ENCODE results near the gene ARL9.

The ARL9 gene

DNA sequence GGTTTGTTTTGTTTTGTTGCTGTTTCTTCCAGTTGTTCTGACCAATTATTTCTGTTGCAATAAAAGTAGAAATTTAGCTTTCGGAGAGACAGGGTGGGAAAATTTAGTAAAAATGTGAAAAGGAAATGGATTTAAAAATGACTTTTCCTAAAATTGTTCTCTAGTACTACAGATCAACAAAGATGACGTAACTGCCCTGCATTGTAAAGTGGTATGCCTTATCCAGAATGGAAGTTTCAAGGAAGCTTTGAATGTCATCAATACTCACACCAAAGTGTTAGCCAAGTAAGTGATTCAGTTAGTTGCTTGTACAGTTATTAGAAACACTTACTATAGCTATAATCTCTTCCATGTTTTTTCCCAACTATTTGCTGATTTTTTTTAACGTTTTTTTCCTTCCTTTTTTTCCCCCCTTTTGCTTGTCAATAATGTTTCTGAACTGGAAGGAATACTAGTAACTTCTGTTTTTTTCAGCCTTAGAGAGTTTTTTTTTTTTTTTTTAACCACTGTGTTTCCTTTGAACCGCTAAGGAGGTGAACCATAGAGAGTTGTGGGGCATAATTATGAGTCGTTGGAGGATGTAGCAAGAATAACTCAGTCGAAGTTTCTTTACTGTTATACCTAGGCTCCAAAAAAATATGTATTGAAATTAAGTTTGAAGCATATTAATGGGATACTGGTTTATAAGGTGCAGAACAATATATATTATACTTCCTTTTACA lies 35.9 kb upstream of the ARL9 start:
- H3K4me3 ChIP-seq (ENCODE audit: low read length): peak overlapping the region; percentile 88
- peak; percentile 7 for DNase-seq (ENCODE audit: low read depth)

GRCh38 chr4:56475917-56476316 lies 29.7 kb upstream of the ARL9 start:
- H3K9me3 ChIP-seq (ENCODE audit: control insufficient read depth, low read length): no peaks in the 10 kb centered on the region
- H3K4me3 ChIP-seq (ENCODE audit: low read length): no peak overlapping the region
- H3K4me1 ChIP-seq (ENCODE audit: control insufficient read depth, insufficient read depth, low read length): no peaks in the 10 kb centered on the region
- DNase-seq (ENCODE audit: low read depth): no peak
- no peak overlapping the region for H3K9ac ChIP-seq (ENCODE audit: low read length)
- no peaks in the 10 kb centered on the region for H3K27me3 ChIP-seq (replicated peaks; ENCODE audit: control insufficient read depth, insufficient read depth, low read length)
- H3K36me3 ChIP-seq (ENCODE audit: control insufficient read depth, insufficient read depth, low read length, severe bottlenecking): peaks cover 94% of the 10 kb centered on the region

More for the DNA sequence above, 35.9 kb upstream of the ARL9 start:
- H3K4me1 ChIP-seq (ENCODE audit: control insufficient read depth, insufficient read depth, low read length): peaks cover 29% of the 10 kb centered on the region
- H3K36me3 ChIP-seq (ENCODE audit: control insufficient read depth, insufficient read depth, low read length, severe bottlenecking): peaks cover 35% of the 10 kb centered on the region
- H3K27me3 ChIP-seq (replicated peaks; ENCODE audit: control insufficient read depth, insufficient read depth, low read length): no peaks in the 10 kb centered on the region
- no peak overlapping the region for H3K9ac ChIP-seq (ENCODE audit: low read length)
- H3K9me3 ChIP-seq (ENCODE audit: control insufficient read depth, low read length): no peaks in the 10 kb centered on the region

DNA sequence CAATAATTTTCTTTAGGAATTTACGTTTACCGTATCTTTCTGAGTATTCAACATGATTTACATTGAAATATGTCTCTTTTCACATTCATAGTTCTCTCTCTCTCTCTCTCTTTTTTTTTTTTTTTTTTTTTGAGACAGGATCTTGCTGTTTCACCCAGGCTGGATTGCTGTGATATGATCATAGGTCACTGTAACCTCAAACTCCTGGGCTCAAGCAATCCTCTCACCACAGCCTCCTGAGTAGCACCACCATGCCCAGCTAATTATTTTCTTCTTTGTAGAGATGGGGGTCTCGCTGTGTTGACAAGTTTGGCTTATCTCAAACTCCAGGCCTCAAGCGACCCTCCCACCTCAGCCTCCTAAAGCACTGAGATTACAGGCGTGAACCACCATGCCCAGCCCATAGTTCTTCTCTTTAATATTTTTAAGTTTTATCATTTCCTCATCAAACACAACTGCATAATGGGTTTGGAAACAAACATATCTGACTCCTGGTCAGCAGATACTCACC lies 28.3 kb upstream of the ARL9 start:
- H3K9me3 ChIP-seq (ENCODE audit: control insufficient read depth, low read length): no peaks in the 10 kb centered on the region
- no peaks in the 10 kb centered on the region for H3K4me1 ChIP-seq (ENCODE audit: control insufficient read depth, insufficient read depth, low read length)
- no peak for DNase-seq (ENCODE audit: low read depth)
- H3K4me3 ChIP-seq (ENCODE audit: low read length): no peak overlapping the region
- H3K36me3 ChIP-seq (ENCODE audit: control insufficient read depth, insufficient read depth, low read length, severe bottlenecking): peaks cover 86% of the 10 kb centered on the region
- no peak overlapping the region for H3K9ac ChIP-seq (ENCODE audit: low read length)
- H3K27me3 ChIP-seq (replicated peaks; ENCODE audit: control insufficient read depth, insufficient read depth, low read length): no peaks in the 10 kb centered on the region

GRCh38 chr4:56480691-56481090 lies 24.9 kb upstream of the ARL9 start:
- H3K36me3 ChIP-seq (ENCODE audit: control insufficient read depth, insufficient read depth, low read length, severe bottlenecking): peaks cover 90% of the 10 kb centered on the region
- no peaks in the 10 kb centered on the region for H3K9me3 ChIP-seq (ENCODE audit: control insufficient read depth, low read length)
- DNase-seq (ENCODE audit: low read depth): no peak
- peak overlapping the region; percentile 29 for H3K4me3 ChIP-seq (ENCODE audit: low read length)
- no peaks in the 10 kb centered on the region for H3K27me3 ChIP-seq (replicated peaks; ENCODE audit: control insufficient read depth, insufficient read depth, low read length)
- no peak overlapping the region for H3K9ac ChIP-seq (ENCODE audit: low read length)
- no peaks in the 10 kb centered on the region for H3K4me1 ChIP-seq (ENCODE audit: control insufficient read depth, insufficient read depth, low read length)

DNA sequence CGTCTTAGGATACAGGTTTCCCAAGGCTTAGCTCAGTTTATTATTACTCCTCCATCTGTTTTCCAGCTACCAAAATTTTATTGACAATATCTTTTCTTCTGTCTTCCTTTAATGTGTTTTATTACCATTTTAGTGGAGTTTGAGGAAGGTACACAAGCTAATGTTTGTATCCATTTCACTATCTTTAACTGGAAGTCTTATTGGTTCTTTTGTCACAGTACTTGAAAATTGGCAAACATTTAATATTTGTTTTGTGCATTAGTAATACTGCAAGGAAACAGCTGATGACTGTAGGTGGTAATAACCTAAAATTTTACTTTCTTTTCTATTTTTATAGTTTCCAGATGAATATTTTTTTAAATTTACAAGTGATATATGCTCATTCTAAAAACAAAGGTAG lies 9.3 kb upstream of the ARL9 start:
- Histone ChIP-seq H3K4me1 (ENCODE audit: control insufficient read depth, insufficient read depth, low read length) (peaks cover 11% of the 10 kb centered on the region), H3K4me3 (ENCODE audit: low read length) (no peak overlapping the region), H3K9ac (ENCODE audit: low read length) (no peak overlapping the region), H3K27me3 (replicated peaks; ENCODE audit: control insufficient read depth, insufficient read depth, low read length) (no peaks in the 10 kb centered on the region), H3K36me3 (ENCODE audit: control insufficient read depth, insufficient read depth, low read length, severe bottlenecking) (peaks cover 81% of the 10 kb centered on the region), H3K9me3 (ENCODE audit: control insufficient read depth, low read length) (no peaks in the 10 kb centered on the region)
- no peak for DNase-seq (ENCODE audit: low read depth)

GRCh38 chr4:56511098-56511497 lies 5.5 kb downstream of the ARL9 start:
- H3K4me3 ChIP-seq (ENCODE audit: low read length): no peak overlapping the region
- H3K9ac ChIP-seq (ENCODE audit: low read length): no peak overlapping the region
- H3K36me3 ChIP-seq (ENCODE audit: control insufficient read depth, insufficient read depth, low read length, severe bottlenecking): no peaks in the 10 kb centered on the region
- no peak for DNase-seq (ENCODE audit: low read depth)
- H3K9me3 ChIP-seq (ENCODE audit: control insufficient read depth, low read length): no peaks in the 10 kb centered on the region
- peaks cover 4% of the 10 kb centered on the region for H3K4me1 ChIP-seq (ENCODE audit: control insufficient read depth, insufficient read depth, low read length)
- H3K27me3 ChIP-seq (replicated peaks; ENCODE audit: control insufficient read depth, insufficient read depth, low read length): no peaks in the 10 kb centered on the region

- DNase-seq (ENCODE audit: low read depth): peak; percentile 41
- Histone ChIP-seq H3K27me3 (replicated peaks; ENCODE audit: control insufficient read depth, insufficient read depth, low read length) (no peaks in the 10 kb centered on the region), H3K36me3 (ENCODE audit: control insufficient read depth, insufficient read depth, low read length, severe bottlenecking) (no peaks in the 10 kb centered on the region), H3K9ac (ENCODE audit: low read length) (no peak overlapping the region), H3K4me1 (ENCODE audit: control insufficient read depth, insufficient read depth, low read length) (no peaks in the 10 kb centered on the region), H3K9me3 (ENCODE audit: control insufficient read depth, low read length) (no peaks in the 10 kb centered on the region), H3K4me3 (ENCODE audit: low read length) (no peak overlapping the region)
These were observed 6.6 kb downstream of the ARL9 start for GRCh38 chr4:56512166-56512565.

DNA sequence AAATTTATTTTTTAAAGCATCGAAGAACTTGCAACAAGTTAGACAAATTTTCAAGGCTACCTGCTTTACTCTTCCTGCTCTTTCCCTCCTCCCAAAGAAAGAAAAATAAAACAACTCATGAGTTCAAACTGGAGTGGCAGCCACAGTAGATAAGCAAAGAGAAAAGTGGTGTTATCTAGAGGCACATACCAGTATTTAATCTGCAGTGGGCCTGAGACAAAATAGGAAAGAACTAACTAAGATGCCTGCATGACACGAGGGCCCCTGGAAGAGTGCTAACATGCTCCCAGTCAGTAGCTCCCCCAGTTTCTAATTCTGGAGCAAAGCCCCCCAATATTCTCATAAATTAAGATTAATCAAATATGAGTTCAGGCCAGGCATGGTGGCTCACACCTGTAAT lies 7.9 kb downstream of the ARL9 start:
- Histone ChIP-seq H3K36me3 (ENCODE audit: control insufficient read depth, insufficient read depth, low read length, severe bottlenecking) (no peaks in the 10 kb centered on the region), H3K4me3 (ENCODE audit: low read length) (no peak overlapping the region), H3K27me3 (replicated peaks; ENCODE audit: control insufficient read depth, insufficient read depth, low read length) (no peaks in the 10 kb centered on the region), H3K9ac (ENCODE audit: low read length) (no peak overlapping the region), H3K9me3 (ENCODE audit: control insufficient read depth, low read length) (no peaks in the 10 kb centered on the region), H3K4me1 (ENCODE audit: control insufficient read depth, insufficient read depth, low read length) (no peaks in the 10 kb centered on the region)
- no peak for DNase-seq (ENCODE audit: low read depth)

DNA sequence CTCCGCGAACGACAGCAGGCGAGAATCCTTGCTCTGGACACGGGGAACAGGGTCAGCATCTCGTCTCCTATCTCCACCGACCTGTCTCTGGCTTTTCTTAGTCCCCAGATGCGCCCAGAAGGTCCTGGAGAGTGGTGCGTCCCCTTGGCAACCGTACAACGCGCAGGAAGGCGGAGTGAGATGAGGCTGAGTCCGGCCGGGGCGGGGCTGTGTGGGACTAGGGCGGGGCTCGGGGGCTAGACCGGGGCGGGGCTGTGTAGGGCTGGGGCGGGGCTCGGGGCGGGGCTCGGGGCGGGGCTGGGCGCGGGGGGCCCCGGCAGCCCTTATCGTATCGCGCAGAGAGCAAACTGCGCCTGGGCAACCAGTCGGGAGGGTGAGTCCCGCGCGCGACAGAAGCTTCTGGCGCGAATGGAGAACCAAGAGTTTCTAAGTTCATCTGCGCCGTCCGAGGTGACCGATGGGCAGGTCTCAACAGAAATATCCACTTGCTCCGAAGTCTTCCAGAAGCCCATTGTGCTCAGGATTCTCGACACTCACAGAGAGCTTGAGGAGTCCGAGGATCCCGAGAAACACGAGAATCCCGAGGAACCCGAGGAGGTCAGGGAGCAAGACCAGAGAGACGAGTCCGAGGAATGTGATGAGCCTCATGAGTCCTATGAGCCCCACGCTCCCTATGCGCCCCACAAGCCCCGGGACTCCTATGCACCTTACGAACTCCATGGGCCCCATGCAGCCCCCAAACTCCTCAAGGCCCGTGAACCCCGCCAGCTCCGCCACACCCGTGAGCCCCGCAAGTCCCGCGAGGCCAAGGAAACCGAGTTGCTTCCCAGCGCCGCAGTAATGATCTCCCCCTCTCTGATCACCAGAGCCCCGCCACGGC lies 24.9 kb downstream of the ARL9 start:
- H3K4me1 ChIP-seq (ENCODE audit: control insufficient read depth, insufficient read depth, low read length): peaks cover 7% of the 10 kb centered on the region
- no peaks in the 10 kb centered on the region for H3K9me3 ChIP-seq (ENCODE audit: control insufficient read depth, low read length)
- H3K4me3 ChIP-seq (ENCODE audit: low read length): peak overlapping the region; percentile 88
- DNase-seq (ENCODE audit: low read depth): peak; percentile 94
- H3K27me3 ChIP-seq (replicated peaks; ENCODE audit: control insufficient read depth, insufficient read depth, low read length): peaks cover 3% of the 10 kb centered on the region
- no peaks in the 10 kb centered on the region for H3K36me3 ChIP-seq (ENCODE audit: control insufficient read depth, insufficient read depth, low read length, severe bottlenecking)
- peak overlapping the region; percentile 80 for H3K9ac ChIP-seq (ENCODE audit: low read length)

GRCh38 chr4:56531149-56531770 lies 25.7 kb downstream of the ARL9 start:
- peaks cover 3% of the 10 kb centered on the region for H3K27me3 ChIP-seq (replicated peaks; ENCODE audit: control insufficient read depth, insufficient read depth, low read length)
- H3K9ac ChIP-seq (ENCODE audit: low read length): peak overlapping the region; percentile 80
- no peaks in the 10 kb centered on the region for H3K36me3 ChIP-seq (ENCODE audit: control insufficient read depth, insufficient read depth, low read length, severe bottlenecking)
- H3K4me3 ChIP-seq (ENCODE audit: low read length): peak overlapping the region; percentile 88
- no peak for DNase-seq (ENCODE audit: low read depth)
- H3K9me3 ChIP-seq (ENCODE audit: control insufficient read depth, low read length): no peaks in the 10 kb centered on the region
- peaks cover 7% of the 10 kb centered on the region for H3K4me1 ChIP-seq (ENCODE audit: control insufficient read depth, insufficient read depth, low read length)

DNA sequence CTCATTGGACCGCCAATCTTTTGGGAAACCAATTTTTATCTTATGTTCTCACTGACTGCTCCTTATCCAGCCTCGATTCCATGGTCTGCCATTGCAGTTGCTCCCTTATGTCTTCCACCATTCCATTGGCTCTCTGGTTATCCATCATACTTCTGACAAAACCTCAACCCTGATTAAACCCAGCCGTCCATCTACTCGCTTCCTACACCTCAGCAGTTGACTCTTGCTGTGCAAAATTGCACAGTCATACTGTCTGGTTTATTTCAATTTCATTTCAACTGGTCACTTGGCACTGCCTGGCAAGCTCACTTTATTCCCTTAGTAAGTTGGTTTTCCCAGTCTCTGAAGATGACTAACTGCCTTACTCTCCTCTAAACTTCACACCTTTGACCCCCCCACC lies 26.2 kb downstream of the ARL9 start:
- Histone ChIP-seq H3K27me3 (replicated peaks; ENCODE audit: control insufficient read depth, insufficient read depth, low read length) (peaks cover 3% of the 10 kb centered on the region), H3K9ac (ENCODE audit: low read length) (no peak overlapping the region), H3K4me3 (ENCODE audit: low read length) (peak overlapping the region; percentile 88), H3K36me3 (ENCODE audit: control insufficient read depth, insufficient read depth, low read length, severe bottlenecking) (no peaks in the 10 kb centered on the region), H3K4me1 (ENCODE audit: control insufficient read depth, insufficient read depth, low read length) (peaks cover 7% of the 10 kb centered on the region), H3K9me3 (ENCODE audit: control insufficient read depth, low read length) (no peaks in the 10 kb centered on the region)
- DNase-seq (ENCODE audit: low read depth): peak; percentile 10
